GM20431 (cell line): Measurements from ENCODE around the gene NDUFV1.
"Not testable (repeated sequence)": the region's sequence is repeated elsewhere in the genome, so short reads cannot be mapped to it uniquely, and the experiment has no call there.

ENCODE experiments used
- in situ Hi-C: fragments of 300-500 bp; cut with MseI, MboI; formaldehyde crosslinking; loops from one replicate; pipeline ENCODE4 v1.15.0; 2020; ENCODE audit warnings: low sequenced_read_pairs; ENCODE audit not compliant: unreplicated experiment

Gene NDUFV1

GRCh38 chr11:67584881-67585873 lies 21.6 kb upstream of the NDUFV1 start:
- in situ Hi-C loops, result no loop called here

DNA sequence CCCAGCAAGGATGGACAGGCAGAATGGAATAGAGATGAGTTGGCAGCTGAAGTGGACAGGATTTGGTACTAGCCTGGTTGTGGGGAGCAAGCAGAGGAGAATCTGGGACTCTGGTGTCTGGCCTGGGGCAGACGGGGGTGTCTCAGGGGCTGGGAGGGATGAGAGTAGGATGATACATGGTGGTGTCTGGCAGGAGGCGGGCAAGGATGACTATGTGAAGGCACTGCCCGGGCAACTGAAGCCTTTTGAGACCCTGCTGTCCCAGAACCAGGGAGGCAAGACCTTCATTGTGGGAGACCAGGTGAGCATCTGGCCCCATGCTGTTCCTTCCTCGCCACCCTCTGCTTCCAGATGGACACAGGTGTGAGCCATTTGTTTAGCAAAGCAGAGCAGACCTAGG lies 20.8 kb upstream of the NDUFV1 start:
- in situ Hi-C loops, result no loop called here

DNA sequence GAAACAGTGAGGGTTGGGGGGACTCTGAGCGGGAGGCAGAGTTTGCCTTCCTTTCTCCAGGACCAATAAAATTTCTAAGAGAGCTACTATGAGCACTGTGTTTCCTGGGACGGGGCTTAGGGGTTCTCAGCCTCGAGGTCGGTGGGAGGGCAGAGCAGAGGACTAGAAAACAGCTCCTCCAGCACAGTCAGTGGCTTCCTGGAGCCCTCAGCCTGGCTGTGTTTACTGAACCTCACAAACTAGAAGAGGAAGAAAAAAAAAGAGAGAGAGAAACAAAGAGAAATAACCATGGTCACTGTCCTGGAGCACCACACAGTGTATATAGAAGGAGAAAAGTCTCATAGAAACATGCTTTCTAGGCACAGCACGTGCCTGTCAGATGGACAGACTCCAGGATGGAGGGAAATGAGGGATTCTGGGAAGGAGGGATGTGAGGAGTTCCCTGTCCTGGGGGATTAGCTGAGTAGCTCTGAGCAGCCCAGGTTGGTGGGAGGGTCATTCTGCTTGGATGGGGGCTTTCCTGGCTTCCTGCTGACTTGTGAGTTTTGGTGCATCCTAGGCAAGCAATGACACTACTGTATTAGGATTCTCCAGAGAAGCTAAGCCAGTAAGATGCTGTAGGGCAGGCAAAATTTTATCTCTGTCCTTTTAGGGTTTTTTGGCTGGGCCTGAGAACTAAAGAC lies 20.0 kb upstream of the NDUFV1 start:
- in situ Hi-C loops, result no loop called here

DNA sequence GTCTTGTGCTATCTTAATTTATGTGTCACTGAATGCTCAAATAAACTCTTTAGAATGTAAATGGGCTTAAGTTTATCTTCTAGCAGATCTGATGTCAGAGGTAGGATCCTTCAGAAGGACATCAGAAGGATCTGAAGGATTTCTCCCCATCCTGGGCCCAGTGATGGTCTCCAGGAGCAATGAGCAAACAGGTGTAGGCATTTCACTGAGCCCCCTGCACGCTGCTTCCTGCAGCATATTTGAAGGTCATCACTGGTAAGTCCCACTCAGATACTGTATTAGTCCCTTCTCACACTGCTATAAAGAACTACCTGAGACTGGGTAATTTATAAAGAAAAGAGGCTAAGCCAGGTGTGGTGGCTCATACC lies 18.6 kb upstream of the NDUFV1 start:
- in situ Hi-C loops, result no loop called here

DNA sequence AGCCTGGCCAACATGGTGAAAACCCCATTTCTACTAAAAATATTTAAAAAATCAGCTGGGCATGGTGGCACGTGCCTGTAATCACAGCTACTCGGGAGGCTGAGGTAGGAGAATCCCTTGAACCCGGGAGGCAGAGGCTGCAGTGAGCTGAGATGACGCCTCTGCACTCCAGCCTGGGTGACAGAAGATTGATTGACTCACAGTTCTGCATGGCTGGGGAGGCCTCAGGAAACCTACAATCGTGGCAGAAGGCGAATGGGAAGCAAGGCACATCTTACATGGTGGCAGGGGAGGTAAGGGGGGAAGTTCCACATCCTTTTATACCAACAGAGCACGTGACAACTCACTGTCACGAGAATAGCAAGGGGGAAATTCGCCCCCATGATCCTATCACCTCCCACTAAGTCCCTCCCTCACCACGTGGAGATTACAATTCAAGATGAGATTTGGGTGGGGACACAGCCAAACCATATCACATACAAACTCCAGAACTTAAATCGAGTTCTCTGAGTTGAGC lies 17.8 kb upstream of the NDUFV1 start:
- in situ Hi-C loops, result not testable (repeated sequence)

DNA sequence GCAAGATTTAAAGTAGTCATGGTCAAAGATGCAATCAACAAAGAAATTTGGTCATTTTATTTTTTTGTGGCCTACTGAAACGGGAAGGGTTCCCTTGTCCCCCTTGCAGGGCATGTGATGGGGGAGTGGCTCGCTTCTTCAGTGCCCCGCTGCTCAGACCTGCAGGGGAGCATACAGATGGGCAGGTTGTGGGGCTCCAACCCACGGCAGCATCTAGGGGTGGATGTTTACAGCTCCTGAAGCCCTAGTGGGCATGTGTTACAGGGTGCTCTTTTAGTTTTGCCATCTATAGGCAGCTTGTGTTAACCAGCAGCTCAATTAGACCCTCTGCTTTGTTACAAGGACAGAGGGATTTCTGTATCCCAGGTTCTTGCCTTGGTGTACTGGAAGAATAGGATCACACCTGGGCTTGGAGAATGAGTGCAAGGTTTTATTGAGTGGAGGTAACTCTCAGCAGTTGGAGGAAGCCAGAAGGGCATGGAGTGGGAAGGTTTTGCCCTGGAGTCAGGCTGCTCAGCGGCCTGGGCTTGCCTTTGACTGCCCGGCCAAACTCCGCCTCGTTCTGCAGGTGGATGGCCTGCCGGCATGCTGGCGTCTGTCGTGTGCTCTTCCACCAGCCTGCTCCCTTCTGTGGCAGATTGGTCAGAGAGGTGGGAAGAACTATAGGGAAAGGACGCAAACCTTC lies 13.7 kb upstream of the NDUFV1 start:
- in situ Hi-C loops, result no loop called here

- in situ Hi-C loops, result no loop called here
Measured at GRCh38 chr11:67593565-67593905, 13.2 kb upstream of the NDUFV1 start.

DNA sequence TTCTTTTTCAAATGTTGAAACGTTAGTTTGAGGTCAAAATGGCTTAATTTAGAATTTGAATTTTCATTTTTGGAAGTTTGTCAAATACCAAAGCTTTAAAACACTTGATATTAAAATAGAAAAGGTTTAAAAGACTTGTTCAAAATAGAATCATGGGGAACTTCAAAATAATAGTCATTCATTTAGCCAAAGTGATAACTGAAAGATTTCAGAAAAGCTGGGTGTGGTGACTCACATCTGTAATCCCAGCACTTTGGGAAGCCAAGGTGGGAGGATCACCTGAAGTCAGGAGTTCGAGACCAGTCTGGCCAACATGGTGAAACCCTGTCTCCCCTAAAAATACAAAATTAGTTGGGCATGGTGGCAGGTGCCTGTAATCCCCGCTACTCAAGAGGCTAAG lies 12.3 kb upstream of the NDUFV1 start:
- in situ Hi-C loops, result no loop called here

DNA sequence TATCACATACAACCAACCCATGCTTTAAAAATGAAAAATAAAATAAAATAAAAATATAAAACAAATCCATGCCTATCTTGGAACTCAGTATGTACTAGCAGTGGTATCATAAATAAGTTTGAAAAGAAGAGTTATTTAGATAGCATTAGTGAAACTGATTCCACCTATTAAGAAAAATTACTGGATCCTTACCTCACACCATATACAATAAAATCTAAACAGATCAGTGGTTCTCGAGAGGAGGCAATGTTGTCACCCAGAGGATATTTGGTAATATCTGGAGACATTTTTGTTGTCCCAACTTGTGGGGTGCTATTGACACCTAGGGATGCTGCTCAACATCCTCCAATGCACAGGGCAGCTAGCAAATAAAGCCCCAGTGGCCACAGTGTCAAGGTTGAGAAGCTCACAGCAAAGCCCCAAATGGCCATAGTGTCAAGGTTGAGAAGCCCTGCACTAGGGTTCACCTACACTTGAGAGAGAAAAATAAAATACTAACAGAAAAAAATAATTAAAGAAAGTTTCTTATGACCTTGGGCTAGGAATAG lies 9.9 kb upstream of the NDUFV1 start:
- in situ Hi-C loops, result no loop called here

DNA sequence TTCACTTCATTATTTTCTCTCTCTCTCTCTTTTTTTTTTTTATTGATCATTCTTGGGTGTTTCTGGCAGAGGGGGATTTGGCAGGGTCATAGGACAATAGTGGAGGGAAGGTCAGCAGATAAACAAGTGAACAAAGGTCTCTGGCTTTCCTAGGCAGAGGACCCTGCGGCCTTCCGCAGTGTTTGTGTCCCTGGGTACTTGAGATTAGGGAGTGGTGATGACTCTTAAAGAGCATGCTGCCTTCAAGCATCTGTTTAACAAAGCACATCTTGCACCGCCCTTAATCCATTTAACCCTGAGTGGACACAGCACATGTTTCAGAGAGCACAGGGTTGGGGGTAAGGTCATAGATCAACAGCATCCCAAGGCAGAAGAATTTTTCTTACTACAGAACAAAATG lies 9.3 kb upstream of the NDUFV1 start:
- in situ Hi-C loops, result not testable (repeated sequence)

DNA sequence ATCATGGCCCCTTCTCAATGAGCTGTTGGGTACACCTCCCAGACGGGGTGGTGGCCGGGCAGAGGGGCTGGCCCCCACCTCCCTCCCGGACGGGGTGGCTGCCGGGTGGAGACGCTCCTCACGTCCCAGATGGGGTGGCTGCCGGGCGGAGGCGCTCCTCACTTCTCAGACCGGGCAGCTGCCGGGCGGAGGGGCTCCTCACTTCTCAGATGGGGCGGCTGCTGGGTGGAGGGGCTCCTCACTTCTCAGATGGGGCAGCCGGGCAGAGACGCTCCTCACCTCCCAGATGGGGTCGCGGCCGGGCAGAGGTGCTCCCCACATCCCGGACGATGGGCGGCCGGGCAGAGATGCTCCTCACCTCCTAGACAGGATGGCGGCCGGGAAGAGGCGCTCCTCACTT lies 8.8 kb upstream of the NDUFV1 start:
- in situ Hi-C loops, result not testable (repeated sequence)

- in situ Hi-C loops, result no loop called here
Measured at GRCh38 chr11:67599149-67599548, 7.6 kb upstream of the NDUFV1 start.

DNA sequence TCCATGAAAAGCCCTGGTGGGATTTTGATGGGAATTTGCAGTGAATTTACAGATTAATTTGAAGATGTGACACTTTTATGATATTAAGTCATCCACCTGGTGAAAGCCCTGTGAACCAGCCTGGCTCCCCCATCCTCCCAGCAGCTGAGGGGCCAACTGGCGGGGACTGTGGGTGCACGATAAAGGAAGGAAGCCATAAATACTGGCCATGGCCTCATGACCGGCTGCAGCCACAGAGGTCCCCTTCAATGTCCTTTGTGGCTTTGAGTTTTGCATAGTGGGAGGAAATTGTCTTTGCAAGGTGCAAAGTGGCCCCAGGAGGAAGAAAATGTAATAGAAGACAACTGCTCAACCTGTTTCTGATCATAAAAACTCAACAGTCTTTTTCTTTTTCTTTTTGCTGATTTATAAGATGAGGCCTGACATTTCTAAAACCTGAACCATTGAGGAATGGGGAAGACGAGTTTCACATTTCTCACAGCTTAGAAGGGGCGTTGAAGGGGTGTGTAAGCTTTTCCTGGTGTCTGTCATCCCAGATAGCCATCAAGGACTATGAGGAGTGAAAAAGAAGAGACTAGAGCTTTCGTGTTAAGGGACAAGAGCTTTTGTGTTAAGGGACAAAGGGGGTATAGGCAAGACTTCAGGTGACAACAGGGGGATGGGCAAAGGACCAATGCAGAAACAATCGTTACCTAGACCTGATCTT lies 6.3 kb upstream of the NDUFV1 start:
- in situ Hi-C loops, result no loop called here

DNA sequence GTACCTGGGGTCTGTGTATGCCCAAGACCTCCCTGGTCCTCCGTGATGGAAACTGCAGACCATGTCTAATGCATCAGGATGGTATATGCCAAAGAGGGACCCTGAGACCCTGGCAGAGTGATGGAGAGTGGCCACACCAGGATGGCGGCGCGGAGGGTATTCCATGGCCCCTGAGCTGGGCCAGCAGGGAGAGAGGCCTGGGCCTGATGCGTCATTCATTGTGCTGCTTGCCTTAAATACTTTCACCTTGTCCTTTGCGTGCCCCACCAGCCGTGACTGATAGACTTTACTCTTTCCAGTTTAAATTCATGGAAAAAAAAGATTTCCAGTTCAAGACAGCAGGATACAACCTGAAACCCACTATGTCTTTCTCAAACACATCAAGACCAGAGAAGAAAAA lies 5.6 kb upstream of the NDUFV1 start:
- in situ Hi-C loops, result no loop called here

- in situ Hi-C loops, result not testable (repeated sequence)
Measured at GRCh38 chr11:67604119-67604518, 2.6 kb upstream of the NDUFV1 start.

- in situ Hi-C loops, result no loop called here
Measured at GRCh38 chr11:67604815-67605214, 1.9 kb upstream of the NDUFV1 start.

DNA sequence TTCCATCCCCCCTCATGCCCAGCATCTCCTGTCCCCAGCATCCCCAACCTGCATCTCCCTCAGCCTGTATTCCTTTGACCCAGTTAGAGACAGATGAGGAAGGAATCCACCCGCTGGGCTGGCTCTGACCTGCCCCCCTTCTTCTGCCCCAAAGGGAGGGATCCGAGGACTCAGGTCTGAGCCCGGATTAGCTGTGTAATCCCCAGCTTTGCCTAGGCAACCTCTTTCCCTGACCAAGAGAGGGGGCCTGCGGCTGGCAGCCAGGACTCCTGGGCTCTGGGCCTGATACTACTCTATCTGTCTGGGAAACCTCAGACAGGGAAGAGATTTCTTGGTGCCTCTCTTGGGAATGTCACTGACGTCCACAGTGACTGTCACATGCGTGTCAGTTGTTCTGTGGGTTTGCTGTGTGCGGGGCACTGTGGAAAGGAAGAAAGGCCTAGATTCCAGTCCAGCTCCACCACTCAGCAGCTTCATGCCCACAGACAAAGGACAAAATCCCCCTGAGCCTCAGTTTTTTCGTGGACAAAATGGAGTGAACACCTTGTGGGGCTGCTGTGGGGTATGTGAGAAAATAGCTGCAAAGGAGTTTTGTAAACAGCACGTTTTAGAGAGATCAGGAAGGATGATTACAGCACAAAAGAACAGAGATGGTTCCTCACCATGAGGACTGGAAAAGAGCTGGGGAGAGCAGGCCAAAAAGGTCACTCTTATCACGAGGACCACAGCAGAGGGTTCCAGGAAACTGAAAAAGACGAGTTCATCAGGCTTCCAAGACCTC lies 1.3 kb upstream of the NDUFV1 start:
- in situ Hi-C loops, result no loop called here

DNA sequence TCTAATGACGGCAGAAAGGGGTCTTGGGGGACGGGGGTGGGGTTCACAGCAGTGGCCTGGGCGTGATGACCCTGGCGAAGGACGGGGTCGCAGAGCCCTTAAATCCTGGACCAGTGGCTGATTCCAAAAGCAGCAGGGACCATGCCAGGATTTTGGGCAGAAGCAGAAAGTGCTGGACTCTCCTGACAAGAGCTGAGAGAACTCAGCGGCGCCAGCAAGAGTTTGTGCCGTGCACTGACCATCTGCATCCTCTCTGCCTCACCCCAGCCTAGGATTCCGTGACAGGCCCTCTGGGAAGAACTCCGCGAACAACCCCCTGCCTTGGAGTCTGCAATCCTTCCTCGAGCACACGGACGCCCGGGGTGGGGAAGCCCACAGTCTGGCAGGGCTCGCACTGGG lies 644 bp upstream of the NDUFV1 start:
- in situ Hi-C loops, result no loop called here

GRCh38 chr11:67607507-67607906 lies 771 bp downstream of the NDUFV1 start:
- in situ Hi-C loops, result no loop called here
